Fibroblast of the conjunctiva (primary cell): ENCODE data around the gene SSH3.

Experiments
- DNase-seq: peaks from one replicate; pipeline ENCODE4 v3.0.0-alpha.2; 2010; ENCODE audit warnings: low read depth

SSH3 gene

DNA sequence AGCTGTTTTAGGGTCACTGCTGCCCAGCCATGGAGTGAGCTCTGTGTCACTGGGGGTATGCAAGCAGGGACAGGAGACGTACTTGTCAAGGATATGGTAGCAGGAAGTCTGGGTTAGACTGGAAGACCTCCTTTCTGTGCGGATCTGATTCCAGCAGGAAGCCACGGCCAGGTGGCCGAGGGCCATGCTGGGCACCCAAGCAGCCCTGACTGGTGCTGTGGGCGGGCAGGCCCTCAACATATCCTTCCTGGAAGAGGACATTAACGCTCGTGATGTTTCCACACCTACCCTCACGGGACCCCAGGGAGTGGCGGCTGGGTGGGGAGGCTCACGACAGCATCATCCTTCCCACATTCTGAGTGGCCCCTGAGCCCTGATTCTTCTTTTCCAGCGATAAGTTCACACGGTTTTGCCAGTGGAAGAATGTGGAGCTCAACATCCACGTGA lies 23.0 kb upstream of the SSH3 start:
- DNase-seq, result no peak

DNA sequence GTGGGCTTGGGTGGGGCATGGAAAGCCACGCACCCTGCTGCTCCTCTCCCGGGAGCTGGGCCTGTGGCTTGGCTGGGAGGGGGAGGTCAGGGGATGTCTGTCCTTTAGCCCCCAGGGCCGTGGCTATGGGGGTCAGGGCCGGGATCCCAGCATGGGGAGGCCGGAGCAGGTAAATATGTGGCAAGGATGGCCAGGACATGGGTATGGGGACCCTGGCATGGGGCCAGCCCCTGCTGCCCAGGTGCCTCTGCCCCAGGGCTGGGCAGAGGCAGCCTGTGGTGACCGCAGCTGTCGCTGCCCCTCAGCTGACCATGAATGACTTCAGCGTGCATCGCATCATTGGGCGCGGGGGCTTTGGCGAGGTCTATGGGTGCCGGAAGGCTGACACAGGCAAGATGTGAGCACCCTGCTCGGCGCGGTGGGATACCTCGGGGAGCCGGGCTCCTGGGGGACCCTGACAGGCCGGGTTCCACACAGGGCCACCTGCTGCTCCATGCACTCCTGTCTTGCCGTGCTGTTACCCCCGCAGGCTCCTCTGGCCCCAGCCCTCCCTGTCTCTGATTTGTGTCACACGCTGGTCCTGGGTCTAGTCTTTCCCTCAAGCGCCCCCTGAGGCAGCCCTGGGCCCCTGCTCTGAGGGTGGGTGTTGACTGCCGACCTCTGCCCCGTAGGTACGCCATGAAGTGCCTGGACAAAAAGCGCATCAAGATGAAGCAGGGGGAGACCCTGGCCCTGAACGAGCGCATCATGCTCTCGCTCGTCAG lies 22.4 kb upstream of the SSH3 start:
- no peak for DNase-seq

- no peak for DNase-seq
These were observed 21.7 kb upstream of the SSH3 start for GRCh38 chr11:67281552-67282150.

GRCh38 chr11:67282155-67282875 lies 21.0 kb upstream of the SSH3 start:
- DNase-seq, result no peak

GRCh38 chr11:67282876-67283371 lies 20.4 kb upstream of the SSH3 start:
- no peak for DNase-seq

GRCh38 chr11:67283481-67283963 lies 19.8 kb upstream of the SSH3 start:
- no peak for DNase-seq

DNA sequence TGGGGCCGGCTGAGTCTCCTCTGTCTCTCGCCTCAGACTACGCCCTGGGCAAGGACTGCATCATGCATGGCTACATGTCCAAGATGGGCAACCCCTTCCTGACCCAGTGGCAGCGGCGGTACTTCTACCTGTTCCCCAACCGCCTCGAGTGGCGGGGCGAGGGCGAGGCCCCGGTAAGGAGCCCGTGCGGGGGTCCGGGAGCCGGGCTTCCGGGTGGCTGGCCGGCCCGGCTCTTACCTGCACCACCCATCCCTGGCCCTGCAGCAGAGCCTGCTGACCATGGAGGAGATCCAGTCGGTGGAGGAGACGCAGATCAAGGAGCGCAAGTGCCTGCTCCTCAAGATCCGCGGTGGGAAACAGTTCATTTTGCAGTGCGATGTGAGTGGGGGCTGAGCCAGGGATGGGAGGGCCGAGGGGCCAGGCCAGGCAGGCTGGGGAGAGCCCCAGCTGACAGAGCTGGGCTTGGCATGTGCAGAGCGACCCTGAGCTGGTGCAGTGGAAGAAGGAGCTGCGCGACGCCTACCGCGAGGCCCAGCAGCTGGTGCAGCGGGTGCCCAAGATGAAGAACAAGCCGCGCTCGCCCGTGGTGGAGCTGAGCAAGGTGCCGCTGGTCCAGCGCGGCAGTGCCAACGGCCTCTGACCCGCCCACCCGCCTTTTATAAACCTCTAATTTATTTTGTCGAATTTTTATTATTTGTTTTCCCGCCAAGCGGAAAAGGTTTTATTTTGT lies 18.4 kb upstream of the SSH3 start:
- DNase-seq, result no peak

DNA sequence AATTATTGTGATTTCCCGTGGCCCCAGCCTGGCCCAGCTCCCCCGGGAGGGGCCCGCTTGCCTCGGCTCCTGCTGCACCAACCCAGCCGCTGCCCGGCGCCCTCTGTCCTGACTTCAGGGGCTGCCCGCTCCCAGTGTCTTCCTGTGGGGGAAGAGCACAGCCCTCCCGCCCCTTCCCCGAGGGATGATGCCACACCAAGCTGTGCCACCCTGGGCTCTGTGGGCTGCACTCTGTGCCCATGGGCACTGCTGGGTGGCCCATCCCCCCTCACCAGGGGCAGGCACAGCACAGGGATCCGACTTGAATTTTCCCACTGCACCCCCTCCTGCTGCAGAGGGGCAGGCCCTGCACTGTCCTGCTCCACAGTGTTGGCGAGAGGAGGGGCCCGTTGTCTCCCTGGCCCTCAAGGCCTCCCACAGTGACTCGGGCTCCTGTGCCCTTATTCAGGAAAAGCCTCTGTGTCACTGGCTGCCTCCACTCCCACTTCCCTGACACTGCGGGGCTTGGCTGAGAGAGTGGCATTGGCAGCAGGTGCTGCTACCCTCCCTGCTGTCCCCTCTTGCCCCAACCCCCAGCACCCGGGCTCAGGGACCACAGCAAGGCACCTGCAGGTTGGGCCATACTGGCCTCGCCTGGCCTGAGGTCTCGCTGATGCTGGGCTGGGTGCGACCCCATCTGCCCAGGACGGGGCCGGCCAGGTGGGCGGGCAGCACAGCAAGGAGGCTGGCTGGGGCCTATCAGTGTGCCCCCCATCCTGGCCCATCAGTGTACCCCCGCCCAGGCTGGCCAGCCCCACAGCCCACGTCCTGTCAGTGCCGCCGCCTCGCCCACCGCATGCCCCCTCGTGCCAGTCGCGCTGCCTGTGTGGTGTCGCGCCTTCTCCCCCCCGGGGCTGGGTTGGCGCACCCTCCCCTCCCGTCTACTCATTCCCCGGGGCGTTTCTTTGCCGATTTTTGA lies 17.5 kb upstream of the SSH3 start:
- DNase-seq, result no peak

GRCh38 chr11:67286621-67287333 lies 16.6 kb upstream of the SSH3 start:
- no peak for DNase-seq

DNA sequence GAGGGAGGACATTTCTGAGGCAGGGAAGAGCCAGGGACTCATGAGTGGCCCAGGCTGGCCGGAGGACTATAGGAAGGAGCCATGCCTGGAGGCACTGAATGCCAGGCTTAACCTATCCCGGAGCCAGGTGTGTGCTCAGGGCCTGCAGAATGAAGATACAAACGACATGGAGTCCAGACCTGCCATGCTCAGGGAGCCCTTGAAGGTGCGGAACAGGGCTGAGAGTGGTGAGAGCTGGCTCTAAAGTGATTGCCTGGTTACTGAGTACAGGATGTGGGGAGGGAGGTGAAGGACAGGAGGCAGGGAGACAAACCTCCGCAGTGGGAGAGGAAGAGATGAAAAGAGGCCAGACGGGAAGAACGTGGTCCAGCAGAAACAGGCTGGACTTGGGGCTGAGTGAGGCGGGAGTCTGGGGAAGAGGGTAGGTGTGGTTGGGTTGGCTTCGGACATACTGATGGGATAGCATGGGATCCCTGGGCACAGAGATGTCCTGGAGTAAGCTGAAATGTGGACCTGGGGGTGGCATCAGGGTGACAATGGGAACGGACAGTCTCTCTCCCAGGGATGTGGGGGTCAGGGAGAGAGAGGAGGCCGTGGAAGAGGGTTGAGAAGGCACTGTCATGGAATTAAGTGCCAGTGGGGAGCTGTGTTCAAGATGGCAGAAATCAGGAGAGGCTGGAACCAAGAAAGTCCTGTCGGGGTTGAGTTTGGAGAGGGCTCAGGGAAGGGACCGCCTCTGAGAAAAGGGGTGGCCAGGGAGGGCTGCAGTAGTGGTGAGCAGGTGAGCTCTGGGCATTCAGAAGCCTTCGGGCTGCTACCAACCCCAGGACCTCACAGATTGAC lies 15.8 kb upstream of the SSH3 start:
- no peak for DNase-seq

DNA sequence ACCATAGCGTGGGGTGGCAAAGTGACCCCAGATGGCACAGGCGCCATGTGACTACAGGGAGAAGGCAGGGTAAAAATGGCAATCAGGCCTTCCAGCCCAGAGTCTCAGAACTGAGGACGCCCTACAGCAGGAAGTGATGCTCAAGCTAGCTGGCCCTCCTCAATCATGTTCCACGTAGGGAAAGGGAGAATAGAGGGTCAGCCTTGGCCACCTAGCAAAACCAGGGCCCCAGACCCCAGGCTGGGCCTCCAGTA lies 15.2 kb upstream of the SSH3 start:
- no peak for DNase-seq

DNA sequence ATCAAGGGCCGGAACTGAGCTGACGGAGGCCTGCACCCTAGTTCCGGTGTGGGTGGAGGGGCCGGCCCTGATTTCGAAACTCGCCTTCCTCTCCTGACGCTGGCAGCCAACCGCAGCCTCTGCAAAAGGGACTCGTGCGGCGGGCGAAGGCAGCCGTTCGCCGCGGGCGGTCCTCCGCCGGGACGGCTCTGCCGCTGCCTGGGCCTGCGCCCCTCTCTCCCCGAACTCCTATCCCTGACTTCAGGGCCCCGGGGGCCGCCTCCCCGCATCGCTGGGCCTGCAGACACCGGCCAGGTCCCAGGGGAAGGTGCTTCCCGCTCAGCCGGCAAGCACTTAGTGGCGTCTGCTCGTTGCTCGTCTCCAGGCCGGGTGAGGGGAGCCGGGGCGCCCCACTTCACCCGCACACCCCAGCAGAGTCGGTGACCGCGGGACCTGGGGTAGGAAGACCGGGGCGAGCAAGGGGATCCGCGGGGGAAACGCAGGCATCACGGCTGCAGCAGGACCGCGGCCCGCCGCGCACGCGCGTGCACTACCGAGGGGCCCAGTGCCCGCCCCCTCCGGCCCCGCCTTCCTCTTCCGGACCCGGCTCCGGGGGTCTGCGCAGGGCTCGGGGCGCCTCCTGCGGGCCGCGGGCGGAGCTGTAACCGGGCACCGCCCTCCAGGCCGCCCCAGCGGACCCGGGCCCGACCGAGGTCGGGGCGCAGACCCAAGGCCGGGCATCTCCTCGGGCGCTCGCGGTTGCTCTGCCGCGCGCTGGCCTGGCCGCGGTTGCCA lies 14.7 kb upstream of the SSH3 start:
- peak; percentile 70 for DNase-seq

DNA sequence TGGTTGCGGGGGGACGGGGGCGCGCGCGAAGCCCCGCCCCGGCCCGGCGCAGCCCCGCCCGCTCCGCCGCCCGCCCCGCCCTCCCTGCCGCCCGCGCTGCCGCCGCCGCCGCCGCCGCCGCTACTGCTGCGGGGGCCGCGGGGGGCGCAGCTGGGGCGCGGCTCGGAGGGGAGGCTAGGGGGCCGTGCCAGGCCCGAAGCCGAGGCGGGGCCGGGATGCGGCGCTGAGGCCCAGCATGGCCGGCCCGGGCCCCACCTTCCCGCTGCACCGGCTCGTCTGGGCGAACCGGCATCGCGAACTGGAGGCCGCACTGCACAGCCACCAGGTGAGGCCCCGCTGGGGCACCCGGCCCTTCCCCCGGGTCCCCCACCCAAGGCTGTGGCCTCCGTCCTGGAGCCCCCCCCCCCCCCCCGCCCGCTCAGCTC lies 14.1 kb upstream of the SSH3 start, which contains the start of gene ANKRD13D:
TSS of gene ANKRD13D (plus strand) at position 78 of the 425 bp plus-strand sequence. CDS start at position 236, 158 bp downstream.
- no peak for DNase-seq

GRCh38 chr11:67289651-67290479 lies 13.5 kb upstream of the SSH3 start:
- DNase-seq, result no peak

GRCh38 chr11:67290801-67291200 lies 12.5 kb upstream of the SSH3 start:
- DNase-seq, result peak; percentile 55

DNA sequence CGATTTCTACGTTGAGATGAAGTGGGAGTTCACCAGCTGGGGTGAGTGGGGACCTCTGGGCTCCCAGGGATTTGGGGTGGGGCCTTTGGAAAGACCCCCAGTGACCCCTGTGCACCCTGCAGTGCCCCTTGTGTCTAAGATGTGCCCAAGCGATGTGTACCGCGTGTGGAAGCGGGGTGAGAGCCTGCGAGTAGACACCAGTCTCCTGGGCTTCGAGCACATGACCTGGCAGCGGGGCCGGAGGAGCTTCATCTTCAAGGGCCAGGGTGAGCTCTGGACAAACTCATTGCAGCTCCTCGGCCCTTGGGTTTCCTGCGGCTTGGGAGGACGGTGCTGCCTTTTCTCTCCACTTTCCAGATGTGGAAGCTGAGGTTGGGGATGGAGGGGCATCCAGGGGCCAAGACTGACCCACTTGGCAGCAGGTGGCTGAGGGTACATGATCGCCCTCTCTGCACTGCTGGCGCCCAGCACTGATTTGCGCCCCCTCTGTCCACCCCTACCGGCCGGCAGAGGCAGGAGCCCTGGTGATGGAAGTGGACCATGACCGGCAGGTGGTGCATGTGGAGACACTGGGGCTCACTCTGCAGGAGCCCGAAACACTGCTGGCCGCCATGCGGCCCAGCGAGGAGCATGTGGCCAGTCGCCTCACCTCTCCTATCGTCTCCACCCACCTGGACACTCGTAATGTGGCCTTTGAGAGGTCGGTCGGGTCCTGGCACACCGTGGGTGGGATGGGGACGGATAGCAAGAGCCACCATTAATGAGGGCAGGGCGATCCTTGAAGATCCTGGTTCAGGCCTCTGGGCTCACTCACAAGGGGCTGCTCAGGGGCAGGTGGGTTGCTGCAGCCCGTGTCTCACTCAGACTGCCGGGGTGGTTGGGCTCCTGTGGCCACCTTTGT lies 11.6 kb upstream of the SSH3 start:
- no peak for DNase-seq

DNA sequence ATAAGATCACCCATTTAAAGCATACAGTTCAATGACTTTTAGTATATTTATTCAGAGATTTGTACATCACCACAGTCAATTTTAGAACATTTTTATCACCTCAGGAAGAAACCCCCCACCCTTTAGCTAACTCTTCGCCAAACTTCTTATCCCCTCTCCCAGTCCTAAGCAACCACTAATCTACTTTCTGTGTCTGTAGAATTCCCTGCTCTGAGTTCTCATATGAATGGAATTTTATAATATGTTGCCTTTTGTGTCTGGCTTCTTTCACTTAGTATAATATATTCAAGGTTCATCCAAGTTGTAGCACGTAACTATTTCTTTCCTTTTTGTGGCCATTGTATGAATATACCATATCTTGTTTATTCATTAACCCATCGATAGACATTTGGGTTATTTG lies 10.7 kb upstream of the SSH3 start:
- no peak for DNase-seq
